Measurements from ENCODE around the gene UROS.

GRCh38 chr10:125773687-125774543, 49.1 kb downstream of the UROS start:
- TF ChIP-seq, protein P1, sequence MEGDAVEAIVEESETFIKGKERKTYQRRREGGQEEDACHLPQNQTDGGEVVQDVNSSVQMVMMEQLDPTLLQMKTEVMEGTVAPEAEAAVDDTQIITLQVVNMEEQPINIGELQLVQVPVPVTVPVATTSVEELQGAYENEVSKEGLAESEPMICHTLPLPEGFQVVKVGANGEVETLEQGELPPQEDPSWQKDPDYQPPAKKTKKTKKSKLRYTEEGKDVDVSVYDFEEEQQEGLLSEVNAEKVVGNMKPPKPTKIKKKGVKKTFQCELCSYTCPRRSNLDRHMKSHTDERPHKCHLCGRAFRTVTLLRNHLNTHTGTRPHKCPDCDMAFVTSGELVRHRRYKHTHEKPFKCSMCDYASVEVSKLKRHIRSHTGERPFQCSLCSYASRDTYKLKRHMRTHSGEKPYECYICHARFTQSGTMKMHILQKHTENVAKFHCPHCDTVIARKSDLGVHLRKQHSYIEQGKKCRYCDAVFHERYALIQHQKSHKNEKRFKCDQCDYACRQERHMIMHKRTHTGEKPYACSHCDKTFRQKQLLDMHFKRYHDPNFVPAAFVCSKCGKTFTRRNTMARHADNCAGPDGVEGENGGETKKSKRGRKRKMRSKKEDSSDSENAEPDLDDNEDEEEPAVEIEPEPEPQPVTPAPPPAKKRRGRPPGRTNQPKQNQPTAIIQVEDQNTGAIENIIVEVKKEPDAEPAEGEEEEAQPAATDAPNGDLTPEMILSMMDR (conservative IDR thresholded peaks at IDR 0.05 in 1 of 2, IDR thresholded peaks at IDR 0.05 in 1 of 2; ENCODE audit: low read depth in 1 of 2, low read length in 2 of 2) = no peak
- TF ChIP-seq EZH2 (IDR thresholded peaks at IDR 0.05; ENCODE audit: low read length, missing control alignments) = no peak

Measured in fibroblast of lung (primary cell).